ENCODE measurements around the gene ANO10.

- TF ChIP-seq CTCF (conservative IDR thresholded peaks at IDR 0.05) (no peak), EZH2 (IDR thresholded peaks at IDR 0.05; ENCODE audit: low read depth) (no peak)
Observed at GRCh38 chr3:43637702-43638101, 15.9 kb upstream of the ANO10 start.

Measured in PC-9 (cell line).